HG02884 (cell line): Measurements from ENCODE around the gene SLIT3.
"Not testable (repeated sequence)": the region's sequence is repeated elsewhere in the genome, so short reads cannot be mapped to it uniquely, and the experiment has no call there.

ENCODE experiments used
- ATAC-seq: cut with Tn5 transposase; IDR thresholded peaks from one replicate; pipeline ENCODE4 v1.9.1; 2021; ENCODE audit warnings: mild to moderate bottlenecking, moderate library complexity; ENCODE audit not compliant: unreplicated experiment

SLIT3 gene

GRCh38 chr5:169116961-169117461, 183.9 kb downstream of the SLIT3 start:
- no peak for ATAC-seq

DNA sequence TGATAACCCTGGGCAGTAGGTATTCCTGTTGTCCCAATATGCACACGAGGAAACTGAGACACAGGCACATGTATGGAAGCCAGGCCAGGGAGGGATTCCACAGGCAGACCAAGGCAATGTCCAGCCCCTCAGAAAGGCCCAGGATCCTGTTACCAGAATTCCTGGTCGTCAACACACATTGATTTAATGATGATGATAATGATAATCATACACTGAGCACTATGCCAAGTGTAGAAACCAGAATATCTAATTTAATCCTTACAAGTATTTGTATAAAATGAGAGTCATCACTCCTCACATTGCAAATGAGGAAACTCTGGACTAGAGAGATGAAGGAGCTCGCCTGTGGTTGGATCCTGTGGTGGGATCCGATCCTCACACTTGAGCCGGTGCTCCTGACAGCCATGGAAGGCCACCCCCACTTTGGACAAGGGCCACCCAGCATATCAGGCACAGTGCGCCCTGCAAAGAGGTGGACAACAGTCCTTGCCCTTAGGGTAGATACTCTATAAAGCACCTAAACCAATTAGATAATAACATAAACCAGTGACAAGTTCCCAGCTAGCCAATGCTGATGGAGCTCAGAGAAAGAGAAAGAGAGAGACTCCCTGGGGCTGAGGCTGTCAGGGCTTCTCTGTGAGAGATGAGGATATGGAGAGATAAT, 185.3 kb downstream of the SLIT3 start:
- no peak for ATAC-seq

GRCh38 chr5:169114466-169115065, 186.4 kb downstream of the SLIT3 start:
- no peak for ATAC-seq

DNA sequence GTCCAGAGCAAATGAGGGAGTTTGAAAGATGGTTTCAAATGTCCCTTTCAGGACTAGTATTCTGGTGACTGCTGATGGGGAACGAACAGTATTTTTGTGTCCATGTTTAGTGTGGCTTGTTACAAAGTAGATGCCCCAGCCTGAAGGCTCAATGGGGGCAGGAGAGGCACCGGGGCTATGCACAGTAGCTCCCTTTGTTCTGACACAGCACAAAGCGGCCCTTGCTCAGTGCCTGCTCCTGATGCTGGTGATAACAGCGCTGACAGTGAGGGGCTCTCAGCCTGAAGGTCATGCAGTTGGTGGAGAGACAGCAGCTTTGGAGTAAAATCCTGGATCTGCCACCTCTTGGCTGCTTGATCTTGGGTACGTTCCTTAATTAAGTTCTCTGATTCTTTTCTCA, 188.9 kb downstream of the SLIT3 start:
- ATAC-seq = no peak

DNA sequence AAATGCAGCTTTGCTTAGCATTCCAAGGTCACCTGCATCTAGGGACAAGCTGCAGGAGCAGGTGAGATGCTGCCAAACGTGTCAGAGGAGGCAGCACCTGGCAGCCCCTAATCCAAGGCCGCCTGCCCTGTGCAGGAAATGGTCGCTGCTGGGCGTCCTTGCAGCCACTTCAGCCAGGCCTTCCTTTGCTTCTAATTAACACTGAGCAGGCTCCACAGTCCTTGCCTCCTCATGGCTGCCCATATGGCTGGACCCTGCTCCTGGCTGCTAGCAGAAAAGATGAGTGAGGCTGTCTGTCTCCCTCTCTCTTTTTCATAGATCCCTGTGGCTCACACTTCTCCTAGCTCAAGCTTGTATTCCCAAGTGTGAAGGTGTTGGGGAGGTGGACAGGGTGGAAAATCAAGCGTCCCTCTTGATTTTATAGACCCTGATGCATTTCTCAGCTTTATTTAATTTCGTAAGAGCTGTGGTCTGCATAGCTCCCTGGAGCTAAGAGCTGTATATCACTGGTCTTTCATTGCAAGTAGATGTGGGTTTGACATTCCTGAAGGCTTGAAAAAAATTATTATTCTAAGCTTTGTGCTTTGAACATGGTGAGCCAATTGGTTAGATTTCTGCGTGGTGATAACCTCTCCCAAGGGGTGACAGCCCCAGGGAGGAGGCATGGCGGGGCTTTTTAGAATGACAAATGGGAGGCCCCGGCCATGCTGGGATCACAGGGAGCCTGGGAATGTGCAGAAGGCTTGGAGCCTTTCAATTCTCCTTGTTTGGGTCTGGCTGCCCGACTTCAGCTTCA, 193.8 kb downstream of the SLIT3 start:
- ATAC-seq = no peak

GRCh38 chr5:169105582-169105981, 195.4 kb downstream of the SLIT3 start:
- not testable (repeated sequence) for ATAC-seq

DNA sequence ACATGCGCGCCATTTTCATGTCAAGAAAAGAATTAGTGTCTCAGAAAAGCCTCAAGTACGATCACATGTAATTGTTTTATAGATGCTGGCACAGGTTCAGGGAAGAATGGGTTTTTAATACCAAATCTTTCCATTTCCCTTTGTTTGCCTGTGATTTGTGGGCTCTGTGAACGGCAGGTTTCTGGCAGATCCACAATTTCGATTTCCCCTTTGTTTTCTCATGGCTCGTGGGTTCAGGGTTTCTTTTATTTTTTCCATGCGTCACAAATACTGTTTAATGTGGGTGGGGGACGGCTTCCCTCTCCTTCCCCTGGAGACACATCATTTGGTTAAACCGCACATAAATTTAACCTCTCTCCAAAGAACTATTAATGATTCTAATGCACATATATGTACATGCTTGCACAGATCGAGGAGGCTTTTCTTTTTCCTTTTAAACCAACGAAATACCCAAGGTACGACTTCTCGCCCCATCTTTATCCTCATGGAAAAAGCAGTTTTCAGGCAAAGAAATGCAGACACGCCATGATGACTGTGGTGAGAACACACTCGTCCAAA, 195.9 kb downstream of the SLIT3 start:
- ATAC-seq = no peak

- ATAC-seq = no peak
Observed at GRCh38 chr5:169103586-169104181, 197.3 kb downstream of the SLIT3 start.

DNA sequence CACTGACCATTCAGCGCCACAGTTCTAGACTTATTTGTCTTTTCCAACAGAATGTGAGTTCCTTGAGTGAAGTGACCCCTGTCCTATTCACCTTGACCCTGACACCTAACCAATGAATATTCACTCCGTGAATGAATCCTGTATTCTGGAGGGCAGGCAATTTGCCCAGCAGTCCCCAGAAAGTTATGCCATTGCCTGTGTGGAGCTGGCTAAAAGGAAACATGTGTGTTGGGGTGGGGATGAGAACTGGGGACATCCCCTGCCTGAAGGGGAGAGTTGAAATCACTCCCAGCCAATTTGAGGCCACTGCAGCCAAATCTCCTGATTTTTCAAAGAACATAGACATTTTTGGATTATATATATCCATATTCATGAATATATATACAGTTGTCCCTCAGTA, 199.0 kb downstream of the SLIT3 start:
- no peak for ATAC-seq

DNA sequence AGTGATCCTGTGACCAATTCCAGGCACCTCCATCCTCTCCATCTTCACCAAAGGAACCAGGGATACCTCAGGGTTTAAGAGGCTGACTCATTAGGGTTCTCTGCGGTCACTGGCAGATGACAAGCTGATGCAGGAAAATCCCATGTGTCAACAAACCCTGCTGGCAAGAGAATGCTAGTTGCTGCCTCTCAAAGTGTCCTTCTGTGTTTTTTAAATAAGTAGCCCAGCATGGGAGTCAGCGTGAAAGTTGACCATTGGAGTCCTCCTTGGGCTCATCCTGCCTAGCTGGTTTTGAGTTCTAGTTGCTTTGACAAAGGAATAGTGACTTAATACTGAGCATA, 200.2 kb downstream of the SLIT3 start:
- ATAC-seq = no peak

GRCh38 chr5:169099801-169100734, 200.9 kb downstream of the SLIT3 start:
- ATAC-seq = no peak

DNA sequence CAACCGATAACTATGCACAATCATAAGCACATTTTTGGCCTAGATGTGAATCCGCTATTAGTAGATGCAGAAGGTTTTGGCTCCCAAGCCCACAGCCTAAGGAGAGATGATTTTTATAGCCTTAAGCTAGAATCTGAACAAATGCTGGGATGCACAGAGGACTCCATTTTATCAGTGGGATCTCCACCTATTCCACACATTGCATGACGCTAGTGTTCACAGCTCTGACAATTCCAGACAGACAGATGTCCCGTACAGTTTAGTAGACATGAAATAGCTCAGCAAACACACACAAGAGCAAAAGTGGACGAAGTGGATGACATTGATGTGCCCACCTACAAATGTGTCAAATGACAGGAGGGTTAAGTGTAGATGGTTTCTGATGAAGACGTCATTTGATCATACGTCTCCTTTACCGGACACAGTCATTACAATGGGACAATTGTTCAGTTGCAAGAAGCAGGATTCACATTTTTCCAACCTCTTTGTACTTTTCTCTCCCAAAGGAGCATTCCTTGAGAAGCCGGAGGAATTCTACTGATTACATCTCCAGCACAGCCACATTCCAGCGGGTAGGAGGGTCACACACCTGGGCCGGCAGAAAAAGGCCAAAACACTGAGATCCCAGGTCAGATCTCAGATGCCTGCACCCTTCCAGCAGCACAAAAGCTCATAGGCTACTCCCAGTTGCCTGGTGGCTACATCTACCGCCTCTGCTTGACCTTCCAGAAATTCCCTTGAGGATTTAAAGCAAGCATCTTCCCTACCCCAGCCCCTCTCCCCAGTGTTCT, 202.4 kb downstream of the SLIT3 start:
- ATAC-seq = no peak

GRCh38 chr5:169097374-169098326, 203.3 kb downstream of the SLIT3 start:
- no peak for ATAC-seq

- ATAC-seq = no peak
Observed at GRCh38 chr5:169095976-169096375, 205.0 kb downstream of the SLIT3 start.

DNA sequence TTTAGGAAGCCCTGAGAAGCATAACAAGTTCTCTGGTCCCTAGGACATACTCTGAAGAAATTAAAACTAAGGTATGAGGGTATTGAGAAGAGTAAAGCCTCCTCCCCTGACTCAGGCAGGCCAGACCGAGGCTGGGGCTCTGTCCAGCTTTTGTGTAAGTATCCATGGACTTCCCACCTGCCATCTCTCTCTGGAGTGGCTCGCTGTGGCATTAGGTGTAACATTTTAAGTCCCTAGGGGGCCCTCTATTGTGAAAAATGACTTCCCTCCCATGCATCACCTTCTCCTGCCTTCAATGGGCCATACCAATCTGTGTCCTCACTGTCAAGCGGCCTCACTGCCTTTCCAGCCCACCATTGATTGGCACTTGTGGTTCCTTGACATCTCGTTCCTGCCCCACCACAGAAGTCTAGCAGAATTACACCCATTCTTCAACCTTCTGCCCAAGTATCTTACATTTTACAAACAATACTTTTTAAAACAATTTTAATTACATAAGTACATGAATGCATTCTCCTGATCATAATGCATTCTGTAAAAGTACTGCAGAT, 205.5 kb downstream of the SLIT3 start:
- ATAC-seq = no peak

GRCh38 chr5:169094586-169095409, 206.1 kb downstream of the SLIT3 start:
- ATAC-seq = no peak

- ATAC-seq = no peak
Observed at GRCh38 chr5:169091396-169091980, 209.5 kb downstream of the SLIT3 start.
